Measurements from ENCODE around the gene PMEL.

PMEL gene

GRCh38 chr12:55942055-55942454 is 23.8 kb downstream of the PMEL start:
- no peak for DNase-seq (ENCODE audit: low read depth)

- peak; percentile 89 for DNase-seq (ENCODE audit: low read depth)
These were observed 25.6 kb downstream of the PMEL start for GRCh38 chr12:55940065-55940732.

- peak; percentile 23 for DNase-seq (ENCODE audit: low read depth)
These were observed 26.9 kb downstream of the PMEL start for GRCh38 chr12:55938826-55939501.

- DNase-seq (ENCODE audit: low read depth), result peak; percentile 77
These were observed 27.9 kb downstream of the PMEL start for GRCh38 chr12:55937981-55938380.

- no peak for DNase-seq (ENCODE audit: low read depth)
These were observed 30.1 kb downstream of the PMEL start for GRCh38 chr12:55935738-55936151.

- DNase-seq (ENCODE audit: low read depth), result no peak
These were observed 31.1 kb downstream of the PMEL start for GRCh38 chr12:55934773-55935172.

GRCh38 chr12:55933799-55934742 is 31.8 kb downstream of the PMEL start:
- DNase-seq (ENCODE audit: low read depth), result no peak

- DNase-seq (ENCODE audit: low read depth), result peak; percentile 72
These were observed 32.6 kb downstream of the PMEL start for GRCh38 chr12:55933169-55933798.

- DNase-seq (ENCODE audit: low read depth), result peak; percentile 36
These were observed 33.3 kb downstream of the PMEL start for GRCh38 chr12:55932551-55932910.

GRCh38 chr12:55931780-55932550 is 33.9 kb downstream of the PMEL start:
- DNase-seq (ENCODE audit: low read depth), result peak; percentile 57

GRCh38 chr12:55931317-55931779 is 34.5 kb downstream of the PMEL start:
- DNase-seq (ENCODE audit: low read depth), result peak; percentile 42

- peak; percentile 86 for DNase-seq (ENCODE audit: low read depth)
These were observed 35.0 kb downstream of the PMEL start, which contains the start of gene DGKA for GRCh38 chr12:55930771-55931316. Gene DGKA (plus strand): TSS chr12:55931162. CDS start chr12:55936504, 5,342 bp downstream.

- DNase-seq (ENCODE audit: low read depth), result no peak
These were observed 36.5 kb downstream of the PMEL start for GRCh38 chr12:55929306-55929791.

GRCh38 chr12:55927588-55928502 is 38.0 kb downstream of the PMEL start, which contains the start of gene PYM1:
Gene PYM1 (minus strand): TSS chr12:55927894. CDS start chr12:55927761, 133 bp downstream.
- peak; percentile 79 for DNase-seq (ENCODE audit: low read depth)

- peak; percentile 95 for DNase-seq (ENCODE audit: low read depth)
These were observed 38.9 kb downstream of the PMEL start for GRCh38 chr12:55926738-55927587.

- DNase-seq (ENCODE audit: low read depth), result peak; percentile 18
These were observed 39.7 kb downstream of the PMEL start for GRCh38 chr12:55925870-55926737.

- no peak for DNase-seq (ENCODE audit: low read depth)
These were observed 40.5 kb downstream of the PMEL start for GRCh38 chr12:55925371-55925770.

Data from ELR (cell line).